Stimulated activated CD4-positive, alpha-beta T cell treated with anti-CD3 and anti-CD28 coated beads, Interleukin-12 subunit alpha, Interleukin-12 subunit beta, amount 100 ng/mL, for 24 hours (primary cell): ENCODE data around the gene ABCA9.
"Not testable (repeated sequence)": the region's sequence is repeated elsewhere in the genome, so short reads cannot be mapped to it uniquely, and the experiment has no call there.

Source experiments
- DNase-seq, 2 experiments: peaks; one replicate each; pipeline ENCODE4 v3.0.0-alpha.2; 2020; ENCODE audit warnings: low read depth in 2 of 2

The ABCA9 gene

GRCh38 chr17:69060822-69061221 lies at the start of gene ABCA9:
ABCA9 (minus strand) TSS chr17:69060927; CDS start chr17:69051126, 9,801 bp downstream.
- no peak for DNase-seq

GRCh38 chr17:69105907-69106730 lies 45.4 kb upstream of the ABCA9 start:
- no peak for DNase-seq

GRCh38 chr17:69103557-69104233 lies 43.0 kb upstream of the ABCA9 start:
- no peak for DNase-seq

GRCh38 chr17:69098625-69099024 lies 37.9 kb upstream of the ABCA9 start:
- no peak for DNase-seq

GRCh38 chr17:69096541-69096940 lies 35.8 kb upstream of the ABCA9 start:
- DNase-seq, result no peak

GRCh38 chr17:69093995-69094394 lies 33.3 kb upstream of the ABCA9 start:
- DNase-seq, result no peak

GRCh38 chr17:69093279-69093789 lies 32.6 kb upstream of the ABCA9 start:
- DNase-seq, result no peak

GRCh38 chr17:69090365-69090764 lies 29.6 kb upstream of the ABCA9 start:
- DNase-seq, result no peak

GRCh38 chr17:69088643-69089200 lies 28.0 kb upstream of the ABCA9 start:
- DNase-seq, result no peak

- DNase-seq, result no peak
Observed at GRCh38 chr17:69086641-69087040, 25.9 kb upstream of the ABCA9 start.

- DNase-seq, result no peak
Observed at GRCh38 chr17:69084911-69085310, 24.2 kb upstream of the ABCA9 start.

- DNase-seq, result no peak
Observed at GRCh38 chr17:69082696-69083095, 22.0 kb upstream of the ABCA9 start.

- no peak for DNase-seq
Observed at GRCh38 chr17:69078864-69079263, 18.1 kb upstream of the ABCA9 start.

GRCh38 chr17:69075823-69076222 lies 15.1 kb upstream of the ABCA9 start:
- DNase-seq, result no peak

- DNase-seq, result not testable (repeated sequence)
Observed at GRCh38 chr17:69073392-69073791, 12.7 kb upstream of the ABCA9 start.

GRCh38 chr17:69072803-69073256 lies 12.1 kb upstream of the ABCA9 start:
- DNase-seq, result not testable (repeated sequence)

GRCh38 chr17:69071233-69071586 lies 10.5 kb upstream of the ABCA9 start:
- DNase-seq, result not testable (repeated sequence)

GRCh38 chr17:69070378-69071232 lies 9.9 kb upstream of the ABCA9 start:
- DNase-seq, result not testable (repeated sequence)

- DNase-seq, result no peak
Observed at GRCh38 chr17:69069226-69069750, 8.6 kb upstream of the ABCA9 start.

- DNase-seq, result no peak
Observed at GRCh38 chr17:69067274-69068047, 6.7 kb upstream of the ABCA9 start.

- DNase-seq, result no peak
Observed at GRCh38 chr17:69066482-69066881, 5.8 kb upstream of the ABCA9 start.
